ENCODE measurements around the gene SLC66A1. TPM values are rescaled to one million over a fixed set of nuclear protein-coding genes. Genes with fewer than 3 reads are reported as not detected.

Gene SLC66A1
- total and polyA plus RNA-seq, 2 donors (not counting 3 experiments of a cell fraction or from before 2014, with no cell fraction given) = 15.3 to 32.6 TPM

GRCh38 chr1:19339214-19339861 is 27.2 kb downstream of the SLC66A1 start:
- intact Hi-C loops (cut with micrococcal nuclease) = no loop called here
- BruUV-seq (replicated peaks) = TSS peak; percentile 70
- H2AFZ ChIP-seq (ENCODE audit: low read depth, low read length) = no peak overlapping the region

More at GRCh38 chr1:19339214-19339861, 27.2 kb downstream of the SLC66A1 start:
- Histone ChIP-seq H3K9me3 (replicated peaks; ENCODE audit: control insufficient read depth, insufficient read depth, low read length) (no peaks in the 10 kb centered on the region), H3K9ac (replicated peaks; ENCODE audit: extremely low read depth, insufficient read depth, low read length) (no peak overlapping the region), H4K20me1 (replicated peaks; ENCODE audit: control insufficient read depth, extremely low read depth, insufficient read depth, low read length) (no peaks in the 10 kb centered on the region), H3K79me2 (ENCODE audit: control insufficient read depth, insufficient read depth, low read length) (no peaks in the 10 kb centered on the region), H3K4me1 (ENCODE audit: control insufficient read depth, extremely low read depth, insufficient read depth, low read length) (peaks cover 4% of the 10 kb centered on the region), H3K27ac (ENCODE audit: insufficient read depth, low read depth, low read length) (no peak overlapping the region), H3K9me1 (replicated peaks; ENCODE audit: control insufficient read depth, extremely low read depth, insufficient read depth, low read length) (no peaks in the 10 kb centered on the region), H3K36me3 (ENCODE audit: control insufficient read depth in 2 of 2, extremely low read depth in 1 of 2, insufficient read depth in 2 of 2, low read length in 2 of 2) (peaks cover 3 to 32% of the 10 kb centered on the region in 2 experiments), H3K4me2 (ENCODE audit: insufficient read depth, low read length) (no peak overlapping the region), H3K27me3 (ENCODE audit: control insufficient read depth in 2 of 2, insufficient read depth in 2 of 2, low read length in 2 of 2) (no peaks in the 10 kb centered on the region), H3K4me3 (replicated peaks in 1 of 3; ENCODE audit: insufficient read depth in 1 of 3, low read depth in 1 of 3, low read length in 3 of 3) (no peak overlapping the region)
- FAIRE-seq (no peak), DNase-seq (ENCODE audit: low read depth, low spot score) (no peak)
- ChIA-PET POLR2A (no interaction called here), CTCF (interaction anchor here (1.2 to 1.8 kb wide), 4 partner anchors 10 to 322 kb away, joined by 3 to 6 read pairs (median 4); partner anchors contain the start of genes EMC1 and MRTO4)
- TF ChIP-seq GATA2 (IDR thresholded peaks at IDR 0.05; ENCODE audit: insufficient read depth, insufficient read length, low read depth, low read length) = no peak
- no peak for TF ChIP-seq EZH2 (IDR thresholded peaks at IDR 0.05; ENCODE audit: borderline replicate concordance, low read depth, low read length, severe bottlenecking)
- TF ChIP-seq POLR2A (IDR thresholded peaks at IDR 0.05; ENCODE audit: low read depth, low read length) = no peak
- TF ChIP-seq MYC (IDR thresholded peaks at IDR 0.05; ENCODE audit: low read depth, low read length) = no peak
- TF ChIP-seq, protein P1, sequence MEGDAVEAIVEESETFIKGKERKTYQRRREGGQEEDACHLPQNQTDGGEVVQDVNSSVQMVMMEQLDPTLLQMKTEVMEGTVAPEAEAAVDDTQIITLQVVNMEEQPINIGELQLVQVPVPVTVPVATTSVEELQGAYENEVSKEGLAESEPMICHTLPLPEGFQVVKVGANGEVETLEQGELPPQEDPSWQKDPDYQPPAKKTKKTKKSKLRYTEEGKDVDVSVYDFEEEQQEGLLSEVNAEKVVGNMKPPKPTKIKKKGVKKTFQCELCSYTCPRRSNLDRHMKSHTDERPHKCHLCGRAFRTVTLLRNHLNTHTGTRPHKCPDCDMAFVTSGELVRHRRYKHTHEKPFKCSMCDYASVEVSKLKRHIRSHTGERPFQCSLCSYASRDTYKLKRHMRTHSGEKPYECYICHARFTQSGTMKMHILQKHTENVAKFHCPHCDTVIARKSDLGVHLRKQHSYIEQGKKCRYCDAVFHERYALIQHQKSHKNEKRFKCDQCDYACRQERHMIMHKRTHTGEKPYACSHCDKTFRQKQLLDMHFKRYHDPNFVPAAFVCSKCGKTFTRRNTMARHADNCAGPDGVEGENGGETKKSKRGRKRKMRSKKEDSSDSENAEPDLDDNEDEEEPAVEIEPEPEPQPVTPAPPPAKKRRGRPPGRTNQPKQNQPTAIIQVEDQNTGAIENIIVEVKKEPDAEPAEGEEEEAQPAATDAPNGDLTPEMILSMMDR (IDR thresholded peaks at IDR 0.05; ENCODE audit: extremely low read depth in 1 of 2, insufficient read depth in 1 of 2, low read depth in 1 of 2, low read length in 2 of 2) = no peak
- TF ChIP-seq MAX (IDR thresholded peaks at IDR 0.05; ENCODE audit: insufficient read depth, insufficient read length) = no peak
- TF ChIP-seq JUN (IDR thresholded peaks at IDR 0.05; ENCODE audit: borderline replicate concordance, insufficient read depth, insufficient read length, low read depth) = no peak
- TF ChIP-seq POLR2AphosphoS5 (IDR thresholded peaks at IDR 0.05; ENCODE audit: insufficient read depth, low read depth, low read length) = no peak
- no peak for TF ChIP-seq FOS (IDR thresholded peaks at IDR 0.05; ENCODE audit: borderline replicate concordance, insufficient read depth, low read length)
- dilution Hi-C loops (cut with MboI; ENCODE audit: extremely low pct_ligation_motif_present, low sequenced_read_pairs) = no loop called here

Measured in endothelial cell of umbilical vein (primary cell).